ENCODE data around the gene ARHGAP9.
"Not testable (repeated sequence)": the region's sequence is repeated elsewhere in the genome, so short reads cannot be mapped to it uniquely, and the experiment has no call there.

Gene ARHGAP9

GRCh38 chr12:57517187-57517586 is 37.5 kb upstream of the ARHGAP9 start:
- DNase-seq, result no peak

DNA sequence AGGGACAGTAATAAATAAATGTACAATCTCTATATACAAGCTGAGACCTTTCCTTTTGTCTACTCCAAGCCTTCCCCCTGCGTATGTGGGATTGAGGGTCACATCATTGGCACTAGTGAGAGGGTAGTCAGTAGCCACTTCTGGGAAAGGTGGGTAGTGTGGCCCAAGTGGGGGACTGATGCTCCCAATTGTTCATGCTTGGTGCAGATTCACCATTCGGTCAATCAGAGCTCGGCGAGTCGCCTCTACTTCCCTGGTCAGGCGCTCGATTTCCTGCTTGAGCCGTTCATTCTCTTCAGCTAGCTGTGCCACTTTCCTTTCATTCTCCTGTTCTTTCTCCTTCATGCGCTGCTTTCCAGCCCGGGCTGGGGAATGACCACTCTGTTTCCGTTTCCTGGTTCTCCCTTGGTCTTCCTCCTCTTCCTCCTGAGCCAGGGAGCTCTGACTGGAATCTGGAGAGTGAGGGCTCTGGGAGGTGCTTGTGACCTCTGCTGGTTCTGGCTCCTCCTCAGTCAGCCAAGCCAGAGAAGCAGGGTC is 37.0 kb upstream of the ARHGAP9 start:
- DNase-seq, result no peak

DNA sequence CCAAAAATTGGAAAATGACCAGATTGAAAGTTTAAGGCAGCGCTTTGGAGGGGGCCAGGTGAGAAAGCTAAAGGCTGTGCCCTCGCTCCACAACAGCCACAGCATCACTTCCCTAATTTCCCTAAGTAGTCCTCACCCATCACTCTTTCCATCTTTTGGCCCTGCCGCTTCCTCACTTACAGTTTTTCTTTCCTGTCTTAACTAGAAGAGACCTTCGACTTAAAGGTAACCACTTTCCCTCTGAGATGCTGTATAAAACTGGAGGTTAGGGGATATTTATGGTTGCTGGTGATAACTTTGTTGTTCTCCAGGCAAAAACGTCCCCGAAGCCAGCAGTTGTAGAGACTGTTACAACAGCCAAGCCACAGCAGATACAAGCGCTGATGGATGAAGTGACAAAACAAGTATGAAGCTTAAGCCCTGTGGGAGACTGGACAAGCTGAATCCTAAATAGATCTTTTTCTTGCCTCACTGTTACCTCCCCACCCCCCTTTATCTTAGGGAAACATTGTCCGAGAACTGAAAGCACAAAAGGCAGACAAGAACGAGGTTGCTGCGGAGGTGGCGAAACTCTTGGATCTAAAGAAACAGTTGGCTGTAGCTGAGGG is 36.4 kb upstream of the ARHGAP9 start:
- no peak for DNase-seq

- no peak for DNase-seq
Observed at GRCh38 chr12:57515408-57515933, 35.8 kb upstream of the ARHGAP9 start.

GRCh38 chr12:57514720-57515407 is 35.2 kb upstream of the ARHGAP9 start:
- DNase-seq, result no peak

- DNase-seq, result not testable (repeated sequence)
Observed at GRCh38 chr12:57514246-57514645, 34.6 kb upstream of the ARHGAP9 start.

DNA sequence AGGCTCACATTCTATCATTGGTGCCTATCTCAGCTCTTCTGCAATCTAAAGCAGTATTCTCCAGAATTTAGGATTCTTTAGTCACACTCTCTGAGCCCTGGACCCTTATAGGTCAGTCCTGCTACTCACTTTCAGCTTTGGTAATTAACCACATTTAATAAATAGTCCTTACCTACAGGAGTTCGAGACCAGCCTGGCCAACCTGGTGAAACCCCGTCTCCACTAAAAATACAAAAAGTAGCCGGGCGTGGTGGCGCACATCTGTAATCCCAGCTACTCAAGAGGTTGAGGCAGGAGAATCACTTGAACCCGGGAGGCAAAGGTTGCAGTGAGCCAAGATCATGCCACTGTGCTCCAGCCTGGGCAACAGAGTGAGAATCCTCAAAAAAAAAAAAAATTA is 34.0 kb upstream of the ARHGAP9 start:
- not testable (repeated sequence) for DNase-seq

DNA sequence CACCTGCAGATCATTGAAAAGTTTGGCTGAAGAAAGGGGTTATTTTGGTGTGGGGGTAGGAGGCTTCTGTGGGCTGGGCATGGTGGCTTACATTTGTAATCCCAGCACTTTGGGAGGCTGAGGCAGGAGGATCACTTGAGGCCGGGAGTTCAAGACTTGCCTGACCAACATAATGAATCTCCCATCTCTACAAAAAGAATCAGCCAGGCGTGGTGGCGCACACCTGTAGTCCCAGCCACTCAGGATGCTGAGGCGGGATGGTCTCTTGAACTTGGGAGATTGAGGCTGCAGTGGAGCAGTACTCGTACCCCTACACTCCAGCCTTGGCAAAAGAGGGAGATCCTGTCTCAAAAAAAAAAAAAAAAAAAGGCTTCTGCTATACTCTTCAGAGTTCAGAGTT is 33.6 kb upstream of the ARHGAP9 start:
- DNase-seq, result no peak

- no peak for DNase-seq
Observed at GRCh38 chr12:57512665-57513064, 33.0 kb upstream of the ARHGAP9 start.

DNA sequence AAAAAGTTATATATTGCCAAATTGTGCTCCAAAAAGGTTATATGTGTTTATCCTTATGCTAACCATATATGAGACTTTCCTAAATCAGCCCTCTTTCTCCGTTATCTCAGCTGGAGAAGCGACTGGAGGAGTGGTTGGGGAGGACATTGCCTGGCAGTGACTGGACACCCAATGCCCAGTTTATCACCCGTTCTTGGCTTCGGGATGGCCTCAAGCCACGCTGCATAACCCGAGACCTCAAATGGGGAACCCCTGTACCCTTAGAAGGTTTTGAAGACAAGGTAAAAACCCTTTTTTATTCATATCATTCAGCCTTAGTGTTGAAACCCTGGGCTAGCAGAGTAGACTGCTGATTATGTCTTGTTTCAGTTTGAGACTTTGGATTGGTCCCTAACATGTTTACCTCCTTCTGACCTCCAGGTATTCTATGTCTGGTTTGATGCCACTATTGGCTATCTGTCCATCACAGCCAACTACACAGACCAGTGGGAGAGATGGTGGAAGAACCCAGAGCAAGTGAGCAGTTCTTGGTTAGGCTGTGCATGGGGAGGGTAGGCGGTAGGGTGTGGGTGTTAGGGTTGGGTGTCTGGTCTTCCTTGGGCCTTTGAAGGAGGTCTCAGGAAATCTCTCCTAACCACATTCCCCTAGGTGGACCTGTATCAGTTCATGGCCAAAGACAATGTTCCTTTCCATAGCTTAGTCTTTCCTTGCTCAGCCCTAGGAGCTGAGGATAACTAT is 32.1 kb upstream of the ARHGAP9 start:
- no peak for DNase-seq

GRCh38 chr12:57511161-57511560 is 31.5 kb upstream of the ARHGAP9 start:
- DNase-seq, result no peak

DNA sequence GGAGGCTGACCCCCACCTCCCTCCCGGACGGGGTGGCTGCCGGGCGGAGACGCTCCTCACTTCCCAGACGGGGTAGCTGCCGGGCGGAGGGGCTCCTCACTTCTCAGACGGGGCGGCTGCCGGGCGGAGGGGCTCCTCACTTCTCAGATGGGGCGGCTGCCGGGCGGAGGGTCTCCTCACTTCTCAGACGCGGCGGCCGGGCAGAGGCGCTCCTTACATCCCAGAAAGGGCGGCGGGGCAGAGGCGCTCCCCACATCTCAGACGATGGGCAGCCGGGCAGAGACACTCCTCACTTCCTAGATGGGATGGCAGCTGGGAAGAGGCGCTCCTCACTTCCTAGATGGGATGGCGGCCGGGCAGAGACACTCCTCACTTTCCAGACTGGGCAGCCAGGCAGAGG is 28.1 kb upstream of the ARHGAP9 start:
- not testable (repeated sequence) for DNase-seq

DNA sequence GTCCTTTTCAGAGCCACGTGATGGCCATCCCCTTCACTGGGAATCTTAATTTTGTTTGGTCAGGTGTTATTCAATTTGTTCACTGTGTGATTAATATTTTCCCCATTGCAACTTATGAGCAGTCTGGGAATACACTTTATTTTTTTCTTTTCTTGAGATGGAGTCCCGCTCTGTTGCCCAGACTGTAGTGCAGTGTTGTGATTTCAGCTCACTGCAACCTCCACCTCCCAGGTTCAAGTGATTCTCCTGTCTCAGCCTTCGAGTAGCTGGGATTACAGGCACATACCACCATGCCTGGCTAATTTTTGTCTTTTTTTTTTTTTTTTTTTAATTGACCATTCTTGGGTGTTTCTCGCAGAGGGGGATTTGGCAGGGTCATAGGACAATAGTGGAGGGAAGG is 26.9 kb upstream of the ARHGAP9 start:
- DNase-seq, result not testable (repeated sequence)

DNA sequence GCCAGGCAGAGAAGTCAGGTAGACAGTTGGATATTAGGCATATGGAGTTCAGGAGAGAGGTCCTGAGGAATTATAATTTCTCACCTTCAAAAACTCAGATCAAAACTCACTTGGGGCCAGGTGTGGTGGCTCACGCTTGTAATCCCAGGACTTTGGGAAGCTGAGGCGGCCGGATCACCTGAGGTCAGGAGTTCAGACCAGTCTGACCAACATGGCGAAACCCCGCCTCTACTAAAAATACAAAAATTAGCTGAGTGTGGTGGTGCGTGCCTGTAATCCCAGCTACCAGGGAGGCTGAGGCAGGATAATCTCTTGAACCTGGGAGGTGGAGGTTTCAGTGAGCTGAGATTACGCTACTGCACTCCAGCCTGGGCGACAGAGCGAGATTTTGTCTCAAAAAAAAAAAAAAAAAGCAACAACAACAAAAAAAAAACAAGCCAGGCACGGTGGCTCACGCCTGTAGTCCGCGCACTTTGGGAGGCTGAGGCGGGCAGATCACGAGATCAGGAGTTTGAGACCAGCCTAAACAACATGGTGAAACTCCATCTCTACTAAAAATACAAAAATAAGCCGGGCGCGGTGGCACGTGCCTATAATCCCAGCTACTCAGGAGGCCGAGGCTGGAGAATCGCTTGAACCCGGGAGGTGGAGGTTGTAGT is 22.8 kb upstream of the ARHGAP9 start:
- not testable (repeated sequence) for DNase-seq

DNA sequence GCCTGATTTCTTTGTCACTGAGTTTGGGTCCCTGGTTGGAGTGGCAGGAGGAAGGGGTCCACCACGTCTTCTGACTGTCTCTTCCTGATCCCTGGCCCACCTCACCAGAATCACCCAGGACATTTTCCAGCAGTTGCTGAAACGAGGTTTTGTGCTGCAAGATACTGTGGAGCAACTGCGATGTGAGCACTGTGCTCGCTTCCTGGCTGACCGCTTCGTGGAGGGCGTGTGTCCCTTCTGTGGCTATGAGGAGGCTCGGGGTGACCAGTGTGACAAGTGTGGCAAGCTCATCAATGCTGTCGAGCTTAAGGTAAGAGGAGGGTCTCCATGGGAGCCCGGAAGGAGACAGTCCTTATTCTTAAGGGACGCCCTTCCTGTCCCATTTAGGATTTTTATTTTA is 20.5 kb upstream of the ARHGAP9 start:
- no peak for DNase-seq

- no peak for DNase-seq
Observed at GRCh38 chr12:57498571-57498970, 18.9 kb upstream of the ARHGAP9 start.

- DNase-seq, result no peak
Observed at GRCh38 chr12:57498132-57498502, 18.5 kb upstream of the ARHGAP9 start.

DNA sequence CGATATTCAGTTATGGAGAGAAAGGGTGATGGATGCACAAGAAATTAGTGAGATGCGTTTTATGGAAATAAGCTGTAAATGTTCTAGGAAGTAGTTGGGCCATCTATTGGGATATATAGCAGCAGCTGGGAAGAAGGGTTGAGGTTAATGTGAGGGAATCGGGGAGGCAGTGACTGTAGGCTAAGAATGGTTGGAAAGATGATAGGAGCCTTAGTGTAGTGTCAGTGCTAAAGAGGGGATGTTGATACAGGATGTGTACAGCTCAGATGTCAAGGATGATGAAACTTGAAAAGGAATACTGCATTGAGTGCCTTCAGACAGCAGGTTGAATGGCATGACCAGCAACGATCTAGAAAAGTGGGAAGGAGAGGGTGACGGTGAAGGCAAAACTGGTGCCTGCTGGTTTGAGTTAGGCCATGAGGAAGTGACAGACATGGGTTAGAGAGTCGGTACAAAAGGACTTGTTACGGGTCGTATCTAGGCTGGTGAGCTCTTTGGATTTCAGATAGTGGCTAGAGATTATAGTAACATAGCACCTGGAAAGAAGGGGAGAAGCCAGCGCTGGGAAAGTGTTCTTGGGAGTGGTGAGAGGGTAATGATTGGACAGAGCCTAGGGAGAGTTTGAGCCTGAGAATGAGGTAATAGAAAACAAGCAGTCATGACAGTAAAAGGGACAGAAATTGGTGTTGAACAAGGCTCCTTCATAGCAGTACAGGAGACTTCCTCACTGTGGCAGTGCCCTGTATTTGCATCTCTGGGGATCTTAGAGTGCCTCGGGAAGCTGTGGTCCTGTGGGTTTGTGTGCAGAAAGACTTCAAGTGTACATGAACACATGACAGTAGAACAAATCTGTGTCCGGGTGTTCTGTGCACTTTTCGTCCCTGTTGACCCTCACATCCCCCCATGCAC is 17.8 kb upstream of the ARHGAP9 start:
- DNase-seq, result no peak

- no peak for DNase-seq
Observed at GRCh38 chr12:57496822-57497221, 17.2 kb upstream of the ARHGAP9 start.

- DNase-seq, result not testable (repeated sequence)
Observed at GRCh38 chr12:57495051-57495701, 15.5 kb upstream of the ARHGAP9 start.

Data from stimulated activated CD4-positive, alpha-beta T cell treated with anti-CD3 and anti-CD28 coated beads, Interleukin-4, amount 100 ng/mL, for 24 hours (primary cell).